WTC11 (cell line): ENCODE results near the gene HSPB6.

Experiments used
- CTCF ChIP-seq: fragments of 200-600 bp; IDR thresholded peaks from 2 replicates; pipeline ENCODE4 v1.8.0; 2022; ENCODE audit warnings: antibody characterized with exemption
- FOXP4 ChIP-seq: sonication (generic); formaldehyde crosslinking; IDR thresholded peaks from 2 replicates; pipeline ENCODE4 v1.8.0; 2022; ENCODE audit warnings: mild to moderate bottlenecking, missing genetic modification reagents
- HMGXB4 ChIP-seq: sonication (generic); formaldehyde crosslinking; IDR thresholded peaks from 2 replicates; pipeline ENCODE4 v1.8.1; 2023; ENCODE audit warnings: mild to moderate bottlenecking, moderate library complexity, missing genetic modification reagents
- IRF2 ChIP-seq: sonication (generic); formaldehyde crosslinking; IDR thresholded peaks from 2 replicates; pipeline ENCODE4 v1.8.0; 2022; ENCODE audit warnings: low read depth, missing genetic modification reagents, borderline replicate concordance
- NFATC4 ChIP-seq: fragments of 250-450 bp; sonication (Bioruptor Pico); IDR thresholded peaks from 2 replicates; pipeline ENCODE4 v1.9.0; 2021; ENCODE audit warnings: mild to moderate bottlenecking
- RELA ChIP-seq: sonication (generic); formaldehyde crosslinking; IDR thresholded peaks from 2 replicates; pipeline ENCODE4 v1.8.1; 2022; ENCODE audit warnings: missing genetic modification reagents, mild to moderate bottlenecking, borderline replicate concordance
- TEAD4 ChIP-seq: sonication (generic); formaldehyde crosslinking; IDR thresholded peaks from 2 replicates; pipeline ENCODE4 v1.8.0; 2022; ENCODE audit warnings: mild to moderate bottlenecking, missing genetic modification reagents
- USF2 ChIP-seq: sonication (generic); formaldehyde crosslinking; IDR thresholded peaks from 2 replicates; pipeline ENCODE4 v1.8.1; 2023; ENCODE audit warnings: mild to moderate bottlenecking, missing genetic modification reagents, moderate library complexity
- ZNF263 ChIP-seq: sonication (generic); formaldehyde crosslinking; IDR thresholded peaks from 2 replicates; pipeline ENCODE4 v1.8.1; 2022; ENCODE audit warnings: low read depth, mild to moderate bottlenecking, moderate library complexity, missing genetic modification reagents
- ZNF416 ChIP-seq: fragments of 250-450 bp; sonication (Bioruptor Pico); IDR thresholded peaks from 2 replicates; pipeline ENCODE4 v1.9.0; 2021; ENCODE audit warnings: mild to moderate bottlenecking, inconsistent platforms

GRCh38 chr19:35715981-35716800 lies 40.6 kb downstream of the HSPB6 start:
- TF ChIP-seq CTCF = no peak
- TF ChIP-seq RELA (CRISPR knock-in tag) = no peak
- no peak for TF ChIP-seq TEAD4
- no peak for TF ChIP-seq USF2
- TF ChIP-seq ZNF263 (CRISPR knock-in tag) = no peak; the same call in 1 of the 2 replicates
- TF ChIP-seq NFATC4 (CRISPR knock-in tag) = no peak
- no peak for TF ChIP-seq ZNF416 (CRISPR knock-in tag)
- 0 out of 2 replicates have a peak, but pooled peaks have one; percentile 56 for TF ChIP-seq IRF2 (CRISPR knock-in tag)
- no peak for TF ChIP-seq HMGXB4
- no peak for TF ChIP-seq FOXP4 (CRISPR knock-in tag)
